GM19324 (cell line): Measurements from ENCODE around the gene MLX.

ENCODE experiments used
- ATAC-seq: cut with Tn5 transposase; IDR thresholded peaks from one replicate; pipeline ENCODE4 v1.9.1; 2021; ENCODE audit warnings: mild to moderate bottlenecking, moderate library complexity; ENCODE audit not compliant: unreplicated experiment, low FRiP score

The MLX gene, protein sequence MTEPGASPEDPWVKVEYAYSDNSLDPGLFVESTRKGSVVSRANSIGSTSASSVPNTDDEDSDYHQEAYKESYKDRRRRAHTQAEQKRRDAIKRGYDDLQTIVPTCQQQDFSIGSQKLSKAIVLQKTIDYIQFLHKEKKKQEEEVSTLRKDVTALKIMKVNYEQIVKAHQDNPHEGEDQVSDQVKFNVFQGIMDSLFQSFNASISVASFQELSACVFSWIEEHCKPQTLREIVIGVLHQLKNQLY

DNA sequence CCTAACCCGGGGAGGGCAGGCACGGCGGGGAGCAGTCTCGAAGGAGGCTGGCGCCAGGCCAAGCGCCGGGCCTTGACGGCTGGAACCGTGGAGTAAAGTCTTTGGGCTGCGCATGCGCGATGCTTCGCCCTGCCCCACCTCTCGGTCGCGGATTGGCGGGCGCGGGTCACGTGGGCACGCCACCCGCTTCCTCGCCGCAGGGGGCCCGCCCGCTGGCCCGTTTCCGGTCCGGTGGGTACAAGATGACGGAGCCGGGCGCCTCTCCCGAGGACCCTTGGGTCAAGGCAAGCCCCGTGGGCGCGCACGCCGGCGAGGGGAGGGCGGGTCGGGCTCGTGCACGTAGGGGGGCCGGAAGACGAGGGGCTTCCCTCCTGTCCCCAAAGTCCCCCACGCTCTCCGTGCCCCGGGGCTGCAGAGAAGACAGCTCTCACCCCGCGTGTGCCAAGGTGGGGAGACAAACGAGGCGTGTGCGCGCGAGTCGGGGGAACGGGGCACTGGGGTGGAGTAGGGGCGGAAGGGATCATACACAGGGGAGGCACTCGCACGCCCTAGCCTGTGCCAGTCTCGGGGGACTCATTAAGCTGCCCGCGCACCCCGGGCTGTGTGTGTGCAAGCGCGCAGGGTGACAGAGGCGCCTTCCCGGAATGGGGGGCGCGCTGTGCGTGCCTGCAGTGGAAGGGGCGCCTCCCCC, at the start of gene MLX:
MLX (plus strand) TSS at position 218 of the 691 bp plus-strand sequence; CDS start at position 243, 25 bp downstream.
- ATAC-seq: peak; percentile 55

DNA sequence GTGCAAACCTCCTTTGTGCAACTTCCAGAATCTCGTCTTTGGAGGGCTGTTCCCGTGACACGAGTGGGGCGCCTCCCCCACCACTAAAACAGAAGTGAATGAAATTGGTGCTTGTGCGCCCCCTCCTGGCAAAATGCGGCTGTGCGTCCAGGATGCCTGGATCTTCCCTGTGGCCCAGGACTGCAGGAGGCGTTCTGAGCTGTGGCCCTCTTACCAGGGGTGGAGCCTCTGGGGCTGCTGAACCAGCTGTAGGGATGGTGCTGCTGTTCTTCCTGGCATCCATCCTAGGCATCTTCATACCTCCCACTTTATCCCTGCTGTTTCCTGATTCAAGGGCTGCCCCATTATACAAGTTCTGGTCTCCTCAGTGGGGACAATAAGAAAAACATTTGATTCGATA, 49.4 kb upstream of the MLX start:
- ATAC-seq: no peak

DNA sequence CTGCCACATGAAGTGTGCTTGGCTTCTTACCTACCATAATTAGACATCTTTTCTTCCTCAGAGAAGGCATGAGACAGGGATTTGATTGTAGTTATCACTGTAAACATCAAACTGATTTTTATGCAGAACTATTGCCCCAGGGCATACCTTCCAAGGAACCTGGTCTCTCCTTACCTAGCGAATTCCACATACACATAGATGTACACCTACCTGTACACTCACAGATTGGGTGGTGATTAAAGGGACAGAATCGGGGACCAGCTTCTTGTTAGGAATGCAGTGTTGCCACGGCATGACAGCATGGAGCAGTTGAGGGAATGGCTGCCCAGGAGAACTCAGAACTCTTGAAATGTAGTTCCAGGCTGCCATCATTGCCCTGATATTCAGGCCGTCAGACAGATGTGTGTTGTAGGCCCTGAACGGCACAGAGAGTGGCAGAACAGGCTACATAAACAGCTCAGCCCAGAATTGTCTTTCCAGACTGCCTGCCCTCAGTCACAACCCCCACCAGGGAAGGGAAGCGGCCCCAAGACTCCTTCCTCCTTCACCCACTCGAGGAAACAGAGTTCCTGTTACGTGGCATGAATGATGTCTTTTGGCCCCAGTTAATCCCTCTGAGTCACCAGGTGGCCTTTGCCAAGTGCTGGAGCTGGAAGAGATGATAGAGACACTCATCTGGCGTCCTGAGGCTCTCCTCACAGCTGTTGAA, 48.7 kb upstream of the MLX start:
- ATAC-seq: no peak

DNA sequence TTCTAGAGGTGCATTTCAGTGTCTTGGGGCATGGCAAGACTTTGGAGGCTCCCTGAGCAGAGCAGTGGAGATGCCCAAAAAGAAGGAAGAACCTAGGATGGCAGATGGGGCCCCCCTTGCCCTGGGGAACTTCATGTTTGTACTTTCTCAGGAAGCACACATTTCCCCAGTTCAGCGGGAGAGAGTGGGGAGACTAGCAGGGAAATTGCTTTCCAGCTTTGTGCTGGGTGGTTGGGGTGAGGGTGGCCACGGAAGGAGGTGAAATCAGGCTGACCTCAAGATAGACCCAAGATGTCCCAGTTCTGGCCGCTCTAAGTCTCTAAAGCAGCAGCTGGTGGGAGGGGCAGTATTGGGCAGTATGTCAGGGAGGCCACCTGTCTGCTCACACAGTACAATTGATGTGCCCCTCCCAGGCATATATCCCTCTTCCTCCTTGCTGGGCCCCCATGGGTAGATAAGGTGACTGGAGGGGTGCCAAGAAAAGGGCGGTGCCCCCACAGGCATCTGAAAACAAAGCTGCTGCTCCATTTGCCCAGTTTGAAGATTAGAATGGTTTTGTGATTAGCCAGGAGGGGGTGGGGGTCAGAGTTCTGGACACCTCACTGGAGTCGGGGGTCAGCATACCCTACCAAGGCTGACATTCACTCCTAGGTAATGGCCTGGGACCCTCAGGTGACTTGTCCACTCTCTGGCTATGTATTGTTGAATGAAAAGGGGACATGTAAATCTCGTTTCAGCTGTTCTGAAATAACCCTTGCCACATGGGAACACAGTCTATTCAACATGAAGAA, 48.0 kb upstream of the MLX start:
- ATAC-seq: no peak

DNA sequence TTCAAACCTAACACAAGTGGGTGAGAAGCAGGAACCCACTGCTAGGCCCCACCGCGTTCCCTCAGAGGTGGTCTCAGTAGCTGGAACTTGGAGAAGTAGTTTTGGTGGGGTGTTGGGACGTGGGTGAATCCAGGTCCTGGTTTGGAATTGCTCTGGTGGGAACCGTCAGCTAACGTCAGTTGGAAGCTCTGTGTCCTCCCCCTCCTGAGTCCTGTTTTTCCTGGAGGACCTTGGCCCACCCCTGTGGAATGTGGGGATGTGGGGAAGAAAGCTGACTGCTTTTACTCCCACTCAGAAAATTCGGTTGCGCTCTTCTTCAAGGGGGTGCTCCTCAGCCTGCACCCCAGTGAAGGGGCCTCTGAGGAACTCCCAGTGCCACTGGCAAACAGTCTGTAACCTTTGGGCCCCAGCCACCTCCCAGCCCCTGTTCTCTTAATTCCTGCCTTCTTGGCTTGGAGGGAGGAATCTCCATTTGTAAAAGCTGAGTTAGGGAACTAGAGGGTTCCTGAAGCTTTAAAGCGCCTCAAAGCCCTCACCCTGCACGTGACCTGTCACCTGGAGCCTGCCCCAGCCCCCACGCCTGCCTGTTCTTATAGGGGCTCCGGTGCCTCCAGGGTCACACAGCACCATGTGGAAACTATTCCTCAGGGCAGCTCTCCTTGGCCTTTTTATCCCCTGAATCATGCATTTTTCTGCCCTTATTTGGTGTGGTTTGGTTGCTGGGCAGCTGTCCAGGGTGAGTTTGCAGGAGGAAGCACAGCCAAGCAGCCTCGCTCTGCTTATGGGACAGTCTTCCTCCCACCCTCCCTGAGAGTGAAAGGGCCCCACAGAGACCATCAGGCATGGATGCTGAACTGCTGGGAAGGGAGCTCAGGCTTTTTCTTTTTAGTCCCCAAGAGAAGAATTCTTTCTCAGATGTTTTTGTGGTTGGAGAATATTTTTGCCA, 47.1 kb upstream of the MLX start:
- ATAC-seq: no peak

DNA sequence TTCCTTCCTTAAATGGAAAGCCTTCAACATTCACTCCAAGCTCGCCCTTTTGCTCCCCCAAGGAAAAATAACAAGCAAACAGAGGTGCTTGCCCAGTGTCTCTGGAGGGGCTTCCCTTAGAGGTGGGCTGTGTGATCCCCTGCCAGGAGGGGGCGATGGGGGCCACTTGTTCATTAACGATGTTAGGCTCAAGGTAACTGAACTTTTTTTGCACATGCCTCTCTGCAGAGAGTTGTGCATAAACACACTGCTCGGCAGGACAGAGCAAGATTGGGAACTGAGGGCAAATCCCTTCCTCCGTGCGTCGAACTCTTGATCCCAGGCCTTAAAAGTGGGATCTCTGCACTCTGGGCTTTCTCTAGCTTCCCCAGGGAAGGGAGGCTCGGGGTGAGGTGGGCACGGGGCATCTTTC, 46.4 kb upstream of the MLX start:
- ATAC-seq: no peak

DNA sequence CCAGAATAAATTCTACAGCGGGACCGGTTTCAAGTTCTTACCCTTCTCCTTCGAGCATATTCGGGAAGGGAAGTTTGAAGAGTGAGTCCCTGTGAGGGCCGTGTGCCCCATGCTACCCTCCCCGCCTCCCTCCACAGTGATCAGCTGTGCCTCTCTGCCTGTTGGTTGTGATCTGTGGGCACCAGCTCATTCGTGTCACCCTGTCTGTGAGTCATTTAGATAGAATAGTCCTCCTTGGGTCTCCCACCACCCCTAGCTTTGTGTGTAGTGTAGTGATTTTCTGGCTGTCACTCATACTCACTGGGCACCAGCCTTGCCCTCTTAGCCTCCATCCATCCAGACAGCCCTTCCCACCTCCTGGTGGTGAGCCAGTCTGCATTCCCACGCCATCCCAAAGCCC, 45.9 kb upstream of the MLX start:
- no peak for ATAC-seq

DNA sequence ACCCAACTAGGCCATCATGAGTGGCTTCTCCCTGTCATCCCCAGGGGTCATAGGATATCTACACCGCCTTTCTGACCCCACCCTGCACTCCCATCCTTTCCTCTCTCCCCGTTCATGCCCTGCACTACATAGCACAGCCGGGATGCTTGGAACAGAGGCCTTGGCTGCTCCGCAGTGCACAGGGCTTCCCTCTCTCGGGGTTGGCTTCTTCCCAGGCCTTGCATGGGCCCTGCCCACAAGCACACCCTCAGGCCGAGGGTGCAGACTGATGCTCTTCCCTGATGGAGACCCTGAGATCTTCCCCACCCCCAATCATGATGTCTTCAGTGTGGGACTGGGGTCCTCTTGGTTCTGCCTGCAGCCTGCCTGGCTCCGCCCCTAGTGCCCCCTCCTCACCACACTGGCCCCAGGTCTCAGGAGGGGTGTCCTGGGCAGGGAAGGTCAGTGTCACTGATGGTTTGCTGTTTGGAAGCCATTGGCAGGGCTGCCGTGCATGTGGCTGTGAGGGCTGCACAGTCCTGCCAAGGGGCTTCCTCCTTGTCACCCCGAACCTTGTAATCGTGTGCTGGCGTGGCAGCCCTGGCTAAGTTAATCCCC, 45.1 kb upstream of the MLX start:
- no peak for ATAC-seq

DNA sequence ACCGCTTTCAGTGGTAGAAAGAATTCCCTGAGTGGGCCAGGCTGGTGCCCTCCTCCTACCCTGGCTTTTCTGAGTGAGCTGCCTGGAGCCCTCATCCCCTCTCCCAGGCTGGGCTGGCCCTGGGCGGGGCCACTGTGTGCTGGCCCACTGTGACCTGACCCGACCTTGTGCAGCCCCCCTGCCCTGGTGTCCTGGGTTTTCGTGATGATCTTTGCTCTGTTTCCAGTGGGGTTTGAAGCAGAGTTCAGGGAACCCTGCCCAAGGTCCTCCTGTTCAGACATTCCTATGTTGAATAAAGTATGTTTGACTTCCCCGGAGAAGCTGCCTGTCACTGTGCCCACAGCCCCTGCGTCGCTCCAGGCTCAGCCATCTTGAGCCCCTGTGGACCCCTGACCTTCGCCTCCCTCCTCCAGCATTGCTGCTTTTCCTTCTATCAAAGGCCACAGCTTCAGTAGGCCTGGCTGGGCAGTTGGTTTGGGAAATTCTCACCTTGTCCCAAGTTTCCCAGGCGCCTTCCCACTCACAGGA, 44.6 kb upstream of the MLX start:
- ATAC-seq: no peak

DNA sequence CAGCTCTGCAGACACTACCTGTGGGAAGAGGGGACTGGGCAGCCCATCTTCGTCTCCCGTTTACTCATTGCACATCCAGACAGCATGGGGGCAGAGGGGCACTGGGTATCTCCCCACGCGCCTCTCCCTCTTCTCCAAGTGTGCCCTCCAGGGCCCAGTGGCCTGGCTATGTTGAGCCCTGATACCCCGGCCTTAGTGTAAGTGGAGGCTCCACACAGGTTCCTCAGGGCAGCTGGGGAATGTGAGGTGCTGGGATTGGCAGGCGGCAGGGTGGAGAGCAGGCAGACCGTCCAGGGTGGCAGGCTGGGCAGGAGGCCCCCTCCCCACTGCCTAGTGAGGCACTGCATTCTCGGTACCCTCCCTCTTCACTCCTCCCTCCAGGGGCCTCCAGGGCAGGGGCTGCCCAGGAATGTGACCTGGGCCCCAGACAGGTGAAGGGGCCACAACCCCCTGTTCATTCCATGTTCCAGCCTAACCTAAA, 44.1 kb upstream of the MLX start:
- no peak for ATAC-seq

DNA sequence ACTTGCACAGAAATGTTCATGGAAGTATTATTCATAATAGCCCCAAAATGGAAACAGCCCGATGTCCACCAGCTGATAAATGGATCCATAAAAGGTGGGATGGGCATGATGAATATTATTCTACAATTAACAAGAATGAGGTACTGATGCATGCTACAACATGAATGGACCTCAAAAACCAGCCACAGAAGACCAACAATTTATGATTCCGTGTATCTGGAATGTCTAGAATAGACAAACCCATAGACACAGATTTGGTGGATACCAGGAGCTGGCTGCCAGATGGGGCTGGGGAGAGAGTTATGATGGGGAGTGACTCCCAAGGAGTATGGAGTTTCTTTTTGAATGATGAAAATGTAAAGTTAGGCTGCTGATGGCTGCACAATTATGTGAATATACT, 41.7 kb upstream of the MLX start:
- ATAC-seq: no peak

DNA sequence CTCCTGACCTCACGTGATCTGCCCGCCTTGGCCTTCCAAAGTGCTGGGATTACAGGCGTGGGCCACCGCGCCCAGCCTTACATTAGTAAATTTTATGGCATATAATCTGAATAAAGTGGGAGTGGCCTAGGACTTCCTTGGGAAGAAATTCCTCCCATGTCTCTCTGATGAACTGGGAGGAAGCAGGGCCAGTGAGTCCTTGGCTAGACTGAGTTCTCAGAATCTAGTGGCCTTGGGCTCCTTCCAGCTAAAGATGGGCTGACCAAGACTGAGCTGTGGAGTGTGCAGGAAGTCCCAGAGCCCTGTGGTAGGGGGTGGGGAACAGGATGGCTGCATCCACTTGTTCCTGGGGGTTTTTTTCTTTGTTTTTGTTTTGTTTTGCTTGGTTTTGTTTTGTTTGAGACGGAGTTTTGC, 40.9 kb upstream of the MLX start:
- no peak for ATAC-seq

DNA sequence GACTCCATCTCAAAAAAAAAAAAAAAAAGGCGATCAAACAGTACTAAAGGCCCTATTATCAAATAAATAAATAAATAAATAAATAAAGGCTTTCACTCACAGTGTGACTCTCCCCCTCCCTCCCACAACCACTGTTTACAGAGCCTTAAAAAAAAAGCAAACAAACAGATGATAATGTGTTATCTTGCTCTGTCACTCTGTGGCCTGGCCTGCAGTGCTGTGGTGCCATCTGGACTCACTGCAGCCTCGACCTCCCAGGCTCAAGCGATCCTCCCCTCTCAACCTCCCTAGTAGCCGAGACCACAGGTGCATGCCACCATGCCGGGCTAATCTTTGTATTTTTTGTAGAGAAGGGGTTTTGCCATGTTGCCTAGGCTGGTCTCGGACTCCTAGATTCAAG, 39.0 kb upstream of the MLX start:
- ATAC-seq: no peak

DNA sequence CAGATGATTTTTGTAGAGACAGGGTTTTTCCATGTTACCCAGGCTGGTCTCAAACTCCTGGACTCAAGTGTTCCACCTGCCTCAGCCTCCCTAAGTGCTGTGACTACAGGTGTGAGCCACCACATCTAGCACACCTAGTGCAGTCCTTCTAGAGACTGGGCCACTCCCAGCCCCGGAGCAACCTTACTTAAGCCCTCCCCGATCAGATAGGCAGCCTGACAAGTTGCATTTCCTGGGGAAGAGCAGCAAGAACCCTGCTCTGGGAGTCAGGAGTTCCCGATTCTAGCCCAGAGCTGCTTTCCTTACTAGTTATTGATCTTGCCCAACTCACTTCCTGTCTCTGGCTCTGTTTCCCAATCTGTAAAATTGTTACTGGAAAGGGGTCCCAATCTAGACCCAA, 37.8 kb upstream of the MLX start:
- ATAC-seq: no peak

DNA sequence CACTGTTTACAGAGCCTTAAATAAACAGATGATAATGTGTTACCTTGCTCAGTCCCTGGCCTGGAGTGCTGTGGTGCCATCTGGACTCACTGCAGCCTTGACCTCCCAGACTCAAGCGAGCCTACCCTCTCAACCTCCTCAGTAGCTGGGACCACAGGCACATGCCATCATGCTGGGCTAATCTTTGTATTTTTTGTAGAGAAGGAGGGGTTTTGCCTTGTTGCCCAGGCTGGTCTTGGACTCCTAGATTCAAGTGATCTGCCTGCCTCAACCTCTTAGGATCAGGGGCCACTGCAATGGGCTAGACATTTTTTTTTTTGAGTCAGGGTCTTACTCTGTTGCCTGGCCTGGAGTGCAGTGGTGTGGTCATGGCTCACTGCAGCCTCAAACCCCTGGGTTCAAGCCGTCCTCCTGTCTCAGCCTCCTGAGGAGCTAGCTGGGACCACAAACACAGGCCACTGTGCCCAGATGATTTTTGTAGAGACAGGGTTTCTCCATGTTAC, 35.9 kb upstream of the MLX start:
- no peak for ATAC-seq

DNA sequence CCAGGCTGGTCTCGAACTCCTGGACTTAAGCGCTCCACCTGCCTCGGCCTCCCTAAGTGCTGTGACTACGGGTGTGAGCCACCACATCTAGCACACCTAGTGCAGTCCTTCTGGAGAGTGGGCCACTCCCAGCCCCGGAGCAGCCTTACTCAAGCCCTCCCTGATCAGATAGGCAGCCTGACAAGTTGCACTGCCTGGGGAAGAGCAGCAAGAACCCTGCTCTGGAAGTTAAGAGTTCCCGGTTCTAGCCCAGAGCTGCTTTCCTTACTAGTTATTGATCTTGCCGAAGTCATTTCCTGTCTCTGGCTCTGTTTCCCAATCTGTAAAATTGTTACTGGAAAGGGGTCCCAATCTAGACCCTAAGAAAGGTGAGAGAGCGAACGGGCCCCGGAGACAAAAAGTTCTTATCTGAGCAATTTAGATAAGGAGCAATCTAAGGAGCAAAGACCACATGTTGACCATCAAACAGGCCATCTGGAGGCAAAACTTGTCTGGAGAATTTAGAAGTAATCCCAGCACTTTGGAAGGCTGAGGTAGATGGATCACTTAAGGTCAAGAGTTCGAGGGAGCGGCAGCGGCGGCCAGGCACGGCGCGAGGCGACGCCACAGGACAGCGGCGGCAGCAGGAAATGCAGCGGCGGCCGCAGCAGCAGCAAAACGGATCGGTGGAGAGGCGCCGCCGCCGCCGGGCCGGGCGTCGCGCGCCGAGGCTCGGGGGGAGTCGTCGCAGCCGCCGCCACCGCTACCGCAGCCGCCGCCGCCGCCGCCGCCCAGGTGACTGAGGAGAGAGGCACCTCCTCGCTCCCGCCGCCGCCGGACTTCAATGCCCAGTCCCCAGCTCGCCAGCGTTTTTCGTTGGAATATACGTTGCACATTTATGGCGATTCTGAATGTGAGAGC, 35.2 kb upstream of the MLX start:
- ATAC-seq: no peak

DNA sequence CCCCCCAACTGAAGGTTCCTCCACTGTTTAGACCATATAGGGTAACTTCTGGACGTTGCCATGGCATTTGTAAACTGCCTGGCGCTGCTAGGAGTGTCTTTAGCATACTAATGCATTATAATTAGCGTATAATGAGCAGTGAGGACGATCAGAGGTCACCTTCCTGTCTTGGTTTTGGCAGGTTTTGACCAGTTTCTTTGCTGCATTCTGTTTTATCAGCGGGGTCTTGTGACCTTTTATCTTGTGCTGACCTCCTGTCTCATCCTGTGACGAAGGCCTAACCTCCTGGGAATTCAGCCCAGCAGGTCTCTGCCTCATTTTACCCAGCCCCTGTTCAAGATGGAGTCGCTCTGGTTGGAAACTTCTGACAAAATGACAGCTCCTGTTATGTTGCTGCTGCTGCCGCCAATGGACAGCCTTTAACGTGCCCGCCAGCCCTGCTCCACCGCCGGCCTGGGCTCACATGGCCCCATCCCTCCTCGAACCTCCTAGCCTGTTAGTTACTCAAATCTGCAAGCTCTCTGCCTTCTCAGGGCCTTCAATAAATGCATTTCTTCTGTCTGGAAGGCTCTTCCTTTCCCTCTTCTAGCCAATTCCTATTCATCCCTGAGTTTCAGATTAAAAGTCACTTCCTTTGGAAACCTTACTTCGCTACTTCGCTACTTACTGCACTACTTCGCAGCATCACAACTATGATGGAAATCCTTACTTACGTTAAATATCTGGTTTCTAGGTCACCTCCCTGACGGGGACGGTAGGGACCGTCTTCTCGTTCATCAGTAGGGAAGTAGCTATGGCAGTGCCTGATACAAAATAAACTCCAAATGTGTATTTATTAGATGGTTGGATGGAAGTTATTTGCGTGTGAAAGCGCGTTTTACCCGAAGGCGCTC, 31.5 kb upstream of the MLX start:
- ATAC-seq: peak; percentile 0
